HG02885 (cell line): ENCODE measurements around the gene CACNA1I.
"Not testable (repeated sequence)": the region's sequence is repeated elsewhere in the genome, so short reads cannot be mapped to it uniquely, and the experiment has no call there.

Source experiments
- ATAC-seq: cut with Tn5 transposase; IDR thresholded peaks from one replicate; pipeline ENCODE4 v1.9.1; 2021; ENCODE audit warnings: mild to moderate bottlenecking; ENCODE audit not compliant: unreplicated experiment, poor library complexity

Gene CACNA1I

DNA sequence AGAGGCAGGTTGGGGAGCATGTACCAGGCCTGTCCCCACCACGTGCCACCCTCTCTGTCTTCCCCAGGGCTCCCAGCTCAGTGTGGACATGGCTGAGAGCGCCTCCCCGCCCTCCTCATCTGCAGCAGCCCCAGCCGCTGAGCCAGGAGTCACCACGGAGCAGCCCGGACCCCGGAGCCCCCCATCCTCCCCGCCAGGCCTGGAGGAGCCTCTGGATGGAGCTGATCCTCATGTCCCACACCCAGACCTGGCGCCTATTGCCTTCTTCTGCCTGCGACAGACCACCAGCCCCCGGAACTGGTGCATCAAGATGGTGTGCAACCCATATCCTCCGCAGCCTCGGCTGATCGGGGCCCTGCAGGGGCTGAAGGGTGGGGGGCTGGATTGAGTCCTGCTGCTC is at the start of gene CACNA1I:
CACNA1I (plus strand) TSS at position 89 of the 400 bp plus-strand sequence; CDS start at position 89, 0 bp downstream.
- no peak for ATAC-seq

GRCh38 chr22:39521106-39521885 is 49.3 kb upstream of the CACNA1I start:
- ATAC-seq = not testable (repeated sequence)

GRCh38 chr22:39522091-39522490 is 48.5 kb upstream of the CACNA1I start:
- not testable (repeated sequence) for ATAC-seq

DNA sequence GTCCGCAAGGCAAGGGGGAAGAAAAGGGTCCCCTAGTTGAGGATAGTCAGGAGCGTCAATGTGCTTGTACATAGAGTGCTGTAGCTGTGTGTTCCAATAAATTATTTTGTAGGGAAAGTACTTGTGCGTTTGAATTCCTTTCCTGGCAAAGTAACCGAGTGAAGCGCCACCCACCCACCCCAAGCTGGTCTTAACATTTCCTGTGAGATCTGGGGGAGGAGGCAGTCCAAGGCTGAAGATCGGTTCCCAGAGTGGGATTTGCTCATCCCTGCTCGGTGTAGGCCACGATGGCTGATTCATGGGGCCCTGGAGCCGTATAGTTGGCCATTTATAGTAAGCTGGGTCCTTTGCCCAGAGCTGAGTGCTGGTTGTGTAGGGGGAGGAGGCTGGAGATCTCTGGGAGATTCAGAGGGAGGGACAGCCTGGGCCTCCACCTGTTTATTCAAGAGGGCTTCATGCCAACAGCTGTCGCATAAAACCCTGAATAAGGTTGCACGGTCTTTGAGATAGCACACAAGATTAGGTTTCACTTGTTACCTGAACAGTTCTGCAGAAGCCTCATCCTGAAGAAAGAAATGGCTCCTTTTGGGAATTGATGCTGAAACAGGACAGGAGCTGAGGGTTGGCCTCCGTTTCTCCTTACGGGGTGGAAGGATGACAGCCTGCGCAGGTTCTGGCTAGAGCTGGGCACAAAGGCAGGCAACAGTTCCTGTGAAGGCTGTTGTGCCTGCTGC is 47.8 kb upstream of the CACNA1I start:
- ATAC-seq = no peak

DNA sequence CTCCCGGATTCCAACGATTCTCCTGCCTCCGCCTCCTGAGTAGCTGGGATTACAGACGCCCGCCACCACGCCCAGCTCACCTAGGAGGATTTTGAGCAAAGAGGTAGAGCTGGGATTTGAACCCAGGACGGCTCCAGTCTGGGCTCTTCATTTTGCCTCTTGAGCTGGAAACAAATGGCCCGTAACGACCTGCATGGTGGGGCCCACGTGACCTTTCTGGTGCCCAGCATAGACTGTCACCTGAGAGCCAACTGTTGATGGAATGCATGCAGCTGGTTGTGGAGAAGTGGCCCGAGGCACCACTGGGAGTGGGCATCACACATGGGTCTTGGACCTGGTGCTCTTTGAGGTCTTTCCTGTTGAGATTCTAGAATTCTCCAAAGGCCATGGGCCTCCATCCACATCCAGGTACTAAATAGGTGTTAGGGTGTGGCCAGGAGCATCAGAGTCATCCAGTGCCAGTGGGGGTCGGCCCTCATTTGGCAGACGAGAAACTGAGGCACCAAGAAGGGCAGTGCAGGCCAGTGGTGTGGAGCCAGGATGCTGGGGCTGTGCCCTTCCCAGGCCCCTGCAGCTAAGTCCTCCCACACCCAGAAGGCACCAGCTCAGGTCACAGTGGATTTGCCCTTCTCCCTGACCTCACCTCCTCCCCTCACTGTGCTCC is 46.3 kb upstream of the CACNA1I start:
- ATAC-seq = no peak

DNA sequence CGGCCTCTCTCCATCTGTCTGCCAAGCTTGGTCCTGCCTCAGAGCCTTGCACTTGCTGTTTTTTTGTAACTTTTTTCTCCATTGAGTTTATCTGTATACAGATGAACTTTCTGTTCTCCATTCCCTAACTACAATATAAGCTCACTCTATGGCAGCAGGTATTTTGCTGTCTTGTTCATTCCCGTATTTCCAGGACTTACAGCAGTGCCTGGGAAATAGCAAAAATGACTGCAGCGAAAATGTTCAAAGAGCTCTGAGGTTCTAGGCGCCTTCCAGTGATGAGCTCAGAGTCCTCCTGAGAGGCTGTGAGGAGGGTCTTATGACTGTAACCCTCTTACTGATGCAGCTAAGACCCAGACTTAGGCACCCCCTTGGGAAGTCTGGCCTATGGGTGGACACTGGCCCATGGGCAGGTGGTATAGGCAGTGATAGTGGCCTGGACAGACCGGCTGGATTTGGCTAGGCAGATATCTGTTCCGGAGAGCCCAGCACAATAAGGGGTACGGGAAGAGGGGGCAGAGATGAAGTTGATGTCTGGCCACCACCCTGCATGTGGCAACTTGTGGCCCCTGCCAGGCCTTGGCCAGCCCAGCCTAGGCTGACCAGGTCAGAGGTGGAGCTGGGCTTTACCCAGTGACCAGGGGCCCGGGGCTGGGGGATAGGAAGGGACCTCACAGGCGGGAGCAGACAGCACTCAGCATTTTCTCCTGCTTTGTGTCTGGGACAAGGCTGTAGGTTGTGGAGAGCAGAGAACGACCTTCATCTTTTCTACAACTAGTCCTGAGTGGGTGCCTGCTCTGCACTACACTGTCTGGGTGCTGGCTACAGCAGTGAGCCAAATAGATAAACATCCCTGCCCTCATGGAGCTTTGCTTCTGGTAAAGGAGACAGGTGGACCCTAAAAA is 45.5 kb upstream of the CACNA1I start:
- no peak for ATAC-seq

- ATAC-seq = no peak
These were observed 44.9 kb upstream of the CACNA1I start for GRCh38 chr22:39525658-39525975.

DNA sequence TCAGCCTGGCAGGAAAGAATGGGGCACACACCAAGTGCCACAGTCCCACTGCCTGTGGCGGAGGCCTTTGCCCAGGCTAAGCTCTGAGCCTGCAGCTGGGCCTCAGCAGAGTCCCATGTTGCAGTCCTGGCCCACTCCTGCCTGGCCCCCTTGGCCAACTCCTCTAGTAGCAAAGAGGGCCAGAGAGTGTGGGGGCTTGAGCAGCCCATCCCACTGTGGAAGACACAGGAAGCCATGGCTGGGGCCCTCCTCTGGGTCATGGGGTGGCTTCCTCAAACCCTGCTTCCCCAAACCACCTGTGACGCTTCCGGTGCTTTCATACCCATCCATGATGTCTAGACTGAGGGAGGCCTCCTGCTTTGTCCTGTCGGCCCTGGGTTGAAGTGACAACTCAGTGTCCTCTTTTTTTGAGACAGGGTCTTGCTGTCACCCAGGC is 43.8 kb upstream of the CACNA1I start:
- ATAC-seq = no peak

GRCh38 chr22:39527481-39527961 is 43.0 kb upstream of the CACNA1I start:
- no peak for ATAC-seq

GRCh38 chr22:39528080-39528661 is 42.4 kb upstream of the CACNA1I start:
- no peak for ATAC-seq

GRCh38 chr22:39528681-39529486 is 41.7 kb upstream of the CACNA1I start:
- peak; percentile 37 for ATAC-seq

GRCh38 chr22:39529487-39529851 is 41.1 kb upstream of the CACNA1I start:
- no peak for ATAC-seq

- ATAC-seq = no peak
These were observed 40.4 kb upstream of the CACNA1I start for GRCh38 chr22:39530116-39530515.

- ATAC-seq = no peak
These were observed 39.7 kb upstream of the CACNA1I start for GRCh38 chr22:39530692-39531331.

DNA sequence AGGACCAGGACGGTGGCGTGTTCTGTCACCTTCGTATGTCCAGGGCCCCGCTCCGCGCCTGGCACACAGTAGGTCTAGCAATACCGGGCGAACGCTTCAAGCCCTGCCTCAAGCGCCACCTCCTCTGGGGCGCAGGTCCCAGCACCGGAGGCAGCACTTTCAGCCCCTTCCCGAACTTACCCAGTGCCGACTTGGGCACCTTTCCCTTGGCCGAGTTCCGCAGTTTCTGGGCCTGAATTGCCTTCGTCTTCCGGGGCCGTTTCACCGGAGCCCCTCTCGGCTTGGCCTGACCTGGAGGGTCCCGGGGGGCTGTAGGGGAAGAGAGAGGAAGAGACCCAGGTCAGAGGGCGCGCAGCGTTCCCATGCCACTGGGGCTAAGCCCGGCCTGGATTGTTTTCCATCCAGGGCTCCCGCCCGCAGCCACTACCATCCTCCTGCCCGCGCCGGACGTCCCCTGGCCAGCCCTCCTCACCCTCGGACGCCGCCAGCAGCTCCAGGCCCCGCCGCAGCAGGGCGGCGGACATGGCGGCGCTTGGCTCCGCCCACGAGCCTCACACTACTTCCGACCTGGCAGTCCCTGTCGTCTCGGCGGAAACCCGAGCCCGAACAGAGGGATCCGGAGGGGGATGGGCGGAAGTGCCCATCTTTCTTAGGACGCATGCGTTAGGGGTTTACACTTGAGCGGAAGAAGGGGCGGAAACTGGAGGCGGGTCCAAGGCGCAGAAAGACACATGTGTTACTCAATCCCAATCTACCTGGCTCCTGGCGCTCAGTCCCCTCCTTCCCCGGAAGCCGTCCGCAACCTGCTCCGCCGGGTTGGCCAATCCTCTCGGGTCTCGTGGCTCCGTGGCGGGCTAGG is 38.1 kb upstream of the CACNA1I start, which contains the start of gene RPS19BP1:
RPS19BP1 (minus strand) TSS at position 534 of the 859 bp plus-strand sequence; CDS start at position 524, 10 bp downstream.
- peak; percentile 76 for ATAC-seq

DNA sequence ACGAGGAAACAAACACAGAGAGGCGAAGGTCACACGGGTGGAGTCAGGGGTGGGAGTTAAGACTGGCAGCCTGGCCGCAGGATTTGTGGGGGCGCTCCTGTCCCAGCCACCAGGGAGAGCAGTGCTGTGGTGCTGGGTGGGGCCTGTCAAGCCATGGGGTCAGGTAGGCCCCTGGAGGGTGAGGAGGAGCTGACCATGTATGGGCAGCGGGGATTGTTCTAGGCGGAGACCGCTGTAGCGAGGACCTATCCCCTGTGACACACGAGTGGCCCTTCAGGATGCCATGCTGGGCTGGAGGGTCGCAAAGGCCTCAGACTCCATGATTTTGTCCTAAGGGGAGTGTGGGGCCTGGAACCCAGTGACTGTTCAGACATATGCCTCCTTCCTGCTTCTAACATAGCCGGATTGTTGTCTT is 36.5 kb upstream of the CACNA1I start:
- ATAC-seq = no peak

DNA sequence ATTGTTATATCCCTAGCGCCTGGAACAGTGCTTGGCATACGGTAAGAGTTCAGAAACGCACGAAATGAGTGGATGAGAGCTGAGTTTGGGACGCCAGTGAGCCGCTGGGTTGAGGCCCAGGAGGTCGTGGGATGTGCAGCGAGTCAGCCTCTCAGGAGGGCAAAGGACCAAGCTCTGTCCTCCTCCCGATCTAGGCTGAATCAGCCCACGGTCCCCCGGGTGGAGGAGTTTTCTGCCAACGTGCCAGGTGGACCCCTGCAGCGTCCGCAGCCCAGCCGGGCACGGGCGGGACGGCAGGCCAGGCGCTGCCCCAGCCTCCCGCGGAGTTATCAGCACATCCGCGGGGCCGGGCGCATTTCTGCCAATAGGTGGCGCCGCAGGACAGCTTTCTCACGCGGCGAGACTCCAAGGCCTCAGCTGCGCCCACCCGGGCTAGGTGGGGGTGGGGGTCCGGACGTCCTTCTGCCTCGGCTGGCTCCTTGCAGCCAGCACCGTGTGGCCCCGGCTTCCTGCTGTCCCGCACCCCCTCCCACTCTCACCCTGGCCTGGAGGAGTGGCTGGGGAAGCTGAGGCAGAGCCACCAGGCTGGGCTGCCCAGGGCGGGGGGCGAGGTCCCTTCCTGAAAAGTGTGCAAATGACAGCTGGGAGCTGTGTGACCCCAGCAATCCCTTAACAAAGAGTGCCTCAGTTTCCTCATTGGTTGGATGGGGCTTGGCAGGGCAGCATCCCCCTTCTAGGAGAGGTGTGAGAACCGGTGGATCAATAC is 35.8 kb upstream of the CACNA1I start:
- no peak for ATAC-seq
